HL-60/S4 treated with retinoic acid at 250 ng/mL for 4 days and 3 days (cell line): ENCODE data around the gene VTI1A.
"Not testable (repeated sequence)": the region's sequence is repeated elsewhere in the genome, so short reads cannot be mapped to it uniquely, and the experiment has no call there.

Experiments
- in situ Hi-C: fragments of 300-500 bp; cut with MboI; formaldehyde crosslinking; loops from 2 replicates; pipeline ENCODE4 v1.7.0; 2022; ENCODE audit warnings: low sequenced_read_pairs

The VTI1A gene

DNA sequence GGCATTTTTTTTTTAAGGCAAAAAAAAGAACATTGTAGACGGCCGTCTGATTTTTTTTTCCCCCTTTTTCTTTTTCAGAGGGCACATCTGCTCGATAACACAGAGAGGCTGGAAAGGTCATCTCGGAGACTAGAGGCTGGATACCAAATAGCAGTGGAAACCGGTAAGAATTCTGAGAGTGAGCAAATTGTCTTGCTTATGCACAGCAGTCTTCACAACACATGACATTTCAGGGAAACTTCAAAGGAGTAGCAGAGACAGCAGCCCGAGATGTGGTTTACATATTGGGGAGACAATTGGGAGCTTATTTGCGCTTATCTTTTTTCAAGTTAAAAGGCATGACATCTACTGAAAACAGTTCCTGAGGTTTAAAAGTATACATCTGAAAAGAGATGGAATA lies 91.2 kb downstream of the VTI1A start:
- in situ Hi-C loops = no loop called here

DNA sequence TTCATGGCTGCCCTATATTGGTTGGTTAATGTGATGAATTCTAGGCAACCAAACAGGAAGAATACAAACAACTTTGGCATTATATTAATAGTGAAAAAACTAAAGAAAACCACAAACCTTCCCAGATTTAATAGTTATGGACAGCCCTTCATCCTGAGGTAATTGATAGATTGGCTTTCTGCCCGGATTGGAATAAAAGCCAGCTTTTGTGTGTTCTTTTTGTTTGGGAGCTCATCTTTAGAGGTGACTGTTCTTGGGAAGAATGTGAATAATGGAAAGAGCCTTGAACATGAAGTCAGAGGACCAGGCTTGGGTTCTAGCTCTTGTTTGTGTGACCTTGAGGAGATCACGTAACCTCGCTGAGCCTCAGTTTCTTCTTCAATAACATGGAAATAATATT lies 92.3 kb downstream of the VTI1A start:
- in situ Hi-C loops = no loop called here

DNA sequence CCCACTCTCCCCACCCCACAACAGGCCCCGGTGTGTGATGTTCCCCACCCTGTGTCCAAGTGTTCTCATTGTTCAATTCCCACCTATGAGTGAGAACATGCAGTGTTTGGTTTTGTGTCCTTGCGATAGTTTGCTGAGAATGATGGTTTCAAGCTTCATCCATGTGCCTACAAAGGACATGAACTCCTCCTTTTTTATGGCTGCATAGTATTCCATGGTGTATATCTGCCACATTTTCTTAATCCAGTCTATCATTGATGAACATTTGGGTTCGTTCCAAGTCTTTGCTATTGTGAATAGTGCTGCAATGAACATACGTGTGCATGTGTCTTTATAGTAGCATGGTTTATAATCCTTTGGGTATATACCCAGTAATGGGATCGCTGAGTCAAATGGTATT lies 95.8 kb downstream of the VTI1A start:
- in situ Hi-C loops = not testable (repeated sequence)

DNA sequence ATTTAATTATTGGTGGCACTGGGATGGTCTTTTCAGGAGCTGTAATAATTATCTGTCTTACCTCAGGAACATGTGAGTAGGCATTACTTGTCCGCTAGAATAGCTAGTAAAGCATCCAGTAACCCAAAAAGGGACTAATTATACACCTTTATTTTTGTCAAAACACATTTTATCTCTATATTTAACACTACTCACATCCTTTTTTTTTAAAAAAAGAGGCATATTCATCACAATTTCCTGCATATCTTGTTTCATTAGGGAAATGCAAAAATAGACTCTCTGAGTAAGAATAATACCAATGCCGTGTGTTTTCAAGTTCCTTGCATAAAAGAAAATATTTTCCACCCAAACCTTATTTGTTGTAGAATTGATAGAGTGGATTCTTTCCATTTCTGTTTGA lies 99.5 kb downstream of the VTI1A start:
- in situ Hi-C loops = no loop called here

DNA sequence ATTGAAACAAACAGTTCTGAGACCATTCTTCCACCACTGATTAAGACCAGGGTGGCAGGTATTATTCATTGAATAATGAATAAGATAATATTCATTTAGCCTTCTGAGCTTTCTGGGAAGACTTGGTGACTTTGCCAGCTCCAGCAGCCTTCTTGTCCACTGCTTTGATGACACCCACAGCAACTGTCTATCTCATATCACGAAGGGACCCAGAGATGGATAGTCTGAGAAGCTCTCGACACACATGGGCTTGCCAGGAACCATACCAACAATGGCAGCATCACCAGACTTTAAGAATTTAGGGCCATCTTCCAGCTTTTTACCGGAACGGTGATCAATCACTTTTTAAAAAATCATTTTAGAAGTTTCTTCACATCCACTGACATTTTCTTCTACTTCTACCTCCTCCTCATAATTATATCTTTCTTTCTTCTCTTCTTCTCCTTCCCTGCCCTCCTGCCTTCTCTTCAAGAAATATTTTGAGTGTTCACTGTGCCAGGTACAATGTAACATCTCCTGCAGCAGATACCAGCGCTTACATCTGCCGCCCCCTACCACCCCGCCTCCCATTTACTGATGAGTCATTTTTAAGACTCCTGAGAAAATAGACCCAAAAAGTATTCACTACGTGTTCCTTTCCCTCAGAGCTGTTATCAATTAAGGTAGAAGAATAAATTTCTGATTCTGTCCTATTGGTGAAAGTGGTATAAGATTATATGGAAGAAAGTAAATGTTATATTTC lies 101.7 kb downstream of the VTI1A start:
- in situ Hi-C loops = no loop called here

DNA sequence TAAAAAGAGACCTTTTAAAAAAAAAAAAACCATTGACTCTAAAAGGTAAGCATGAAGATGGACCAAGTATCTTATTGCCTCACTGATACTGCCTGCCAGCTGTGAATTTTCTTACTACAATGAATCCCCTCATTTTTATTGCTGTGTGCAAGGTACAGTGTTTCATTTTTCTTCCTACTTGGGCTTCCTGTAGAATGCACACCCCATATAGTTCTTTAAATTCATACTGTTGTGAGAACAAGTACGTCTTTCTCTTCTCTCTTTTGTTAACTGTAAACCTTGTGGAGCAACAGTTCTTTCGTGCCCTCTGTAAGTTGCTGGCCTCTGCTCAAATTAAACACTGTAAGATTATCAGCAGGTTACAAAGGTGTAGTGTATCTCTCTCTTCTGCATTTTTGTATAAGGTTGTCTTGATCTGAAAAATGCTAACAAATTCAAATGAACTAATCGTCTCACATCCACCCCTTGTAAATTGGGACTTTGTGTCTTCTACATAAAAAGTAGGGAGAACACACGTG lies 105.6 kb downstream of the VTI1A start:
- in situ Hi-C loops = no loop called here

DNA sequence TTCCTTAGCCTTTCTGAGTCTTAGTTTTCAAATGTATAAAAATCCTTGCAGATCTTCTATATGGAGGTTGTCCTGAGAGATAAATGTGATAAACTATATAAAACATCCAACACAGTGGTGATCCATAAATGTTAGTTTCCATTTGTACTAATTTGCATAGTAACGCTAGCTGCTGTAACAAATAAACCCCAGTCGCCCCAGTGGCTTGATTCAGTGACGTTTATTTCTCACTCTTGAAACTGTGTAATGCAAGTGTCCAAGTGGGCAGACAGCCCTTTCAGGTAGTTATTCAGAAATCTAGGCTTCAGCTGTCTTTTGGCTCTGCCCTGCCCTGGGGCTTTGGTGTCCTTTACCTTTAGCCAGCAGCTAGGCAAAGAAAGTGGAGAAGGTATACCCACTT lies 106.3 kb downstream of the VTI1A start:
- in situ Hi-C loops = no loop called here

DNA sequence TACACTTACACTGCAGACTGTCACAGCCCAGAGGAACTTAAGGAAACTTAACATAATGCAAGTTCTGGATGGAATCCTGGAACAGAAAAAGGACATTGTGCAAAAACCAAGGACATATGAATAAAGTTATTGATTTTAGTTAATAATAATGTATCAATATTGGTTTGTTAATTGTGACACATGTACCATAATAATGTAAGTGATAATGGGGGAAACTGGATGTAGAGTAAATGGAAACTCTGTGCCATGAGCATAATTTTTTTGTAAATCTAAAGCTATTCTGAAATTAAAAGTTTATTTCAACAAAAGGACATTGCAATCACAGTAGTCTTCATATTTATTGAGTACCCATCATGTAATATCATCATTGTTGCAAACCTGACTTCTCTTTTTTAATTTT lies 107.2 kb downstream of the VTI1A start:
- in situ Hi-C loops = no loop called here

DNA sequence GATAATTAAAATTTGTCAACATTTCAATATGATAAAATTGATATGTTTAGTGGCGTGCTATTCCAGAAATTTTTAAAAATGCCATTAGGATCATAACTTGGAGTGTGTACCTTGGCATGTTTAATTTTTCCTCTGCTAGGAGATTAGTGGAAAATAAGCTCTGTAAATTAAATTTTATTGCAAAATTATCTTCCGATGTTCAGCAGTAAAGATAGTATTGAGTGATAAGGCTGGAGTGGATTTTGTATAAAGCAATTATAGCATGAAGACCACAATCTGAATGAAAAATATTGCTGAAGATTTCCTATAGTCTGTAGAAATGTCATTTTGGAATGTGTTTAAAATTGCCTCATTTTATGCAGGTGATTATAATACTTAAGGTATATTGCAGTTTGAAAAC lies 110.2 kb downstream of the VTI1A start:
- in situ Hi-C loops = no loop called here

DNA sequence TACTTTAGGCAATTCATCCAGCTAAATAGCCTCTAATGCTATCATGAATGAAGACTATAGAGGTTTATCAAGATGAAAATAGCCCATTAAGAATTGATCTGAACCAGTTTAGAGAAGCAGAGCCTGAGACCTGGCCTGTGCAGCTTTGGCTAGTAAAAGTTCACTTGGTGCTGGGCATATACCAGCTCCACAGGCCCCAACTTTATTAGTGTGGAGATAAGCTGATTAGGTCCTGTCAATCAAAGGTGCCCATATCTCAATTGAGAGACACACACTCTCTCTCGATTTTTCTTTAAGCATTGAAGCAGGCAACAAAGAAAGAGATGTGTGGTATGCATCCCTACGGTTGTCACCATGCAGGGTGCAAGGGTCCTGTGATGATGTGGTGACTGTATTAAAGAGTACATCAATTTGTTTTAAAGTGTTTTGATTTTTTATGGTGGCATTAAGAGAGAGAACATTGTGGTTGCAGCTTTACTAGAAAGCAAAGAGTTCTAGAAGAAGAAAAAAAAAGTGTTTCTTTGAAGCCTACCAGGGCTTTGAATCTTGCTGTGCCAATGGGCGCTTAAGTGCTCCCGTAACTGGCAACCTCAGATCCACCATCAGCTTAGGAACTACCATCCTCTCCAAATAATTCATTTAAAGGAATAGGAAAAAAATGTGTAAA lies 111.6 kb downstream of the VTI1A start:
- in situ Hi-C loops = no loop called here

DNA sequence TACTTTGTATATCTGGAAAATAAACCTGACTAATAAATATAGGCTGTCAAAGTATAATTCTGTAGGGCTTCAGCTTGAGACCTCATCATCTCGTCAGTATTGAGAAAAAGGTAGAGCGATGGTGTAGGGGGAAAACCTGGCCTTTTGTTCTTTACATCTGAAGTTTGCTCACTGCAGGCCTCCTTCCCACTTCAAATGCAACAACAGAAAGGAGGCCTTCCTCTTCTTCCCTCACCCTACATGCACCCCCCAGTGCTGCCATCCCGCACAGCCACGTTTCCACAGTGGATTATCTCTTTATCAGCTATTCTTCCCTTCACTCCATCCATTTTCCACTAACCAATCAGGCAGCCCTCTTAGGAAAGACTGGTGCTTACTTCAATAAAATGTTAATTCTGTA lies 112.3 kb downstream of the VTI1A start:
- in situ Hi-C loops = no loop called here

DNA sequence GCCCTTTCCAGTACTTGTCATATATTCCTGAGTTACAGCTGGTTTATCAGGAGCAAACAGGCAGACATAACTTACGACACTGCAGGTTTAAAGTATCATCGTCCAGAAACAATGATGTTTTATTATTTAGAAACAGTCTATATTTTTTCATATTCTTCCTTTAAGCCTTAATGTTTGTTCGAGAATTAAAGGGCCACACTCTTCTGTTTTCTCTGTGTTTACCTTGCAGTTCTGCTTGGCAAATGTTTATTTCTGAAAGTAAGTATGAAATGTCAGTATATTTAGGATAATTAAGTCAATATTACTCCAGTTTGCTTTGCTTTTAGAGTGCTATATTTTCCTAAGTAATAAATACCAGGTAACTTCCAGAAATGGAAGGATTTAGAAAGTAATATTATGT lies 115.1 kb downstream of the VTI1A start:
- in situ Hi-C loops = no loop called here

DNA sequence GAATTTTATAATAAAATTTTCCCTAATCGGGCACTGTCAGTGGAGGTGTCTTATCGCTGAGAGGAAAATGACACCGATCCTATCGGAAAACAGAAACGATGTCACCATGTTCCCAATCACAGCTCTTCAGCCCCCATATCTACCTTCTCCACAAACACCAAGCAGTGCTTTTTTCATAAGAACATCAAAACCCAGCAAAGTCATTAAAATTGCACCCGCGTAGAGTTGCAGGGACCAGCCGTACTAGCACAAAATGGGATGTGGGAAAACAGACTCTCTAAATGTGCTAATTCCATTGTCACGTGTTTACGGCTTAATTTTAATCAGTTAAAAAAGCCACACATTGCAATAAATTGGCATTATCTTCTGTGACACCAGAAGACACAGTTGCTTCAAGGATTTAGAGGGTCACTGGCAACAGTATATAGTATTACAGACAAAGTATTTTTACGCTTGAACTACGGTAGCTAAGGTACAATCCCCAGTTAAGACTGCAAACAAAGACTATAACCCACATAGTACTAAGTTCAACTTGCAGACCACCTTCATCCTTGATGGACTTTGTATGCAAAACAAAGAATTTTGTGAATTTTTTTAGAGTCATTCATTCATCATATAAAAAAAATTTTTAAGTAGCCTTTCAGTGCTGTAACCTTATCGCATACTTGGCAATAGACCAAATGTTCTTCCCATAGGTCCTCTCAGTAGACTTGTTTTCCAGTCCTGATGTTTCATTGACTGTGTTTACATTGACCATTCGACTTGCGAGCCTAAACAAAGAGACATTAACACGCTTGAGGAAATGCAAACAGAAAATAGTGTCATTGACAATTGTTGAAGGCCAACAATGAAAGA lies 116.0 kb downstream of the VTI1A start:
- in situ Hi-C loops = no loop called here

DNA sequence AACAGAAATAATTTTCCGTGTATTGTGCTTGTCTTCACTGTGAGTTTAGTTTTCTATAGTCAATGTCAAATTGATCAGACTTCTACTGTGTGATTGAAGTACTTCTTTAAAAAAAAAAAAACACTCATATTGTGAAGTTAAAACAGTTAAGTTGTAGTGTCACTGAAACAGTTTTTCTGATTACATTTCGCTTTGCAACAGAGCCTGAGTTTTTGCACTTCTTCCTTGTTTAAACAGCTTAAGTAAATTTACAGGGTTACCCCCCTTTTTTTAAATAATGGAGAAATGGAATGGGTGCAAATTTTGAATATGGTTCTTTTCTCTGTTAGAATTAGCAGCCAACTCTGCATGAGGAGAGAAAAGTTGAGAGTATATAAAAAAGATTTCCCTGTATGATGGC lies 117.3 kb downstream of the VTI1A start:
- in situ Hi-C loops = no loop called here

DNA sequence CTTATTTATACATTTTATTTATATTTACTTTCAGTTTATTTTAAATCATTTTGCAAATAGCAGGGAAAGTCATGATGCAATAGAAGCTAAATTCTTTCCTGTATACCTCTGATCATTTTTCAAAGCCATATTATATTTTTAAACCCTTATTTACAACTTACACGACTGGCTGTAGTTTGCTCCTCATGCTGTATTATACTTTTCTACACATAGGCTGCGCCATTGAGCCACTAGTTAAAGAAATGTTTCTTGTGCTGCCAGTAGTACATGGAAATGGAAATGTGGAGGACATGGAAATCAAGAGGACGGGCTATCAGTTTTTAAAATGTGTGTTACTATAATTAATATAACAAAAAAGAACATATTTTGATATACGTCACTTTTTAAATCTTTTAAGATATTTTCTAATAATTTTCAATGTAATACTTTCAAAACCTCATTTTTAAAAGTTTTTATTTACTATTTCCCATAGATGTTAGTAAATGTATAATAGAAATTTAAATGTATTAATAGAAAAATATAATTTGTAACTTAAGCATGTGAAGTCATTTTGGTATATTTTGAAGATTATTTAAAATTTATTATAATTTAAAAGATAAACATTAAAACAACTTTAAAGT lies 118.5 kb downstream of the VTI1A start:
- in situ Hi-C loops = no loop called here

DNA sequence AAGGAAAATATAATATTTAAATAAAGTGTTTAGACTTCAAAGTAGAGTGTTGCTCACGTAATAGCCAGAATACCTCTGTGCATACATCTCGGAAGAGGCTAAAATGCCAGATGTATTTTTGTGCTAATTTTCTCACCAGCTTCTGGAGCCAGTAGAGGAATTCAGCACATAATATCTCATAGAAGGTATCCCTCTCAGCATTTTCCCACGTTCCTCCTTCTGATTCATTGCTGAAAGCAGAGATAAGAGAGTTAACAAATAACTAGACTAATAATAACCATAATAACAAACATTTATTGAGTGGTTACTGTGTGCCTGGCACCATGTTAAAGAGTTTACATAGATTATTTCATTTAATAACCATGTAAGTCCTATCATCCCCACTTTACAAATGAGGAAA lies 123.6 kb downstream of the VTI1A start:
- in situ Hi-C loops = no loop called here

DNA sequence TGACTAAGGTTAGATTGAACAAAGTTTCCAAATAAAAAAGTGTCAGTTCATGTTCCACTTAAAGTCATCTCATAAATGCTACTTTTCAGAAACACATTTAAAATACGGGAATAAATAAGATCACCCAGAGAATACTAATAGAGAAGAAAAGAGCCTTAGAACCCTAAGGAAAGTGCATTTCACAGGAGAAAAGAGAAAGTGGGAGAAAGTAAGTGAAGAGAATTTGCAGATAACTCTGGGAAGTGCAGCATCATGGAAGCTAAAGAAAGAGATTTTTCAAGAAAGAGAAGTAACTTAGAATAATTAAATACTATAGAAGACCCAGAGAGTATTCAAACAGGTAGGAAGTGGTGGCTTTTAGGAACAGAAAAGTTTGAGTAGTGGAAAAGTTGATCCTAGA lies 132.6 kb downstream of the VTI1A start:
- in situ Hi-C loops = no loop called here

DNA sequence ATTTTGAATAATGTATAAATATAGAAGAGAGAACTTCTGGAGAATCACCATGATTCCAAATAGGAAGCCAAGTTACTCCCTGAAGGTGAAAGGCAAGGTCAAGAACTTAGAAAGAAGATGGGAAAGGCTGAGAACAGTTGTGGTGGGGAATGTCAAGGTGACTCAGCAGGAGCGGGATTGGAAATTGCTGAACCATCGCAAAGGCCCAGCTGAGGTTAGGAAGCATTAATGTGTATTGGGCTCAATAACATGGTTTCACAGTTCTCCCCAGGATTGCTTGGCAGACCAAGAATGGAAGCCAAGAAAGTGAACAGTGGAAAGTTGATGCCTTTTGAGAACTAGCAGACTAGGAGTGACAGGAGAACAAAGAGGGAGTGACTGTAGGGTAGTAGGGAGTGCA lies 133.3 kb downstream of the VTI1A start:
- in situ Hi-C loops = no loop called here

DNA sequence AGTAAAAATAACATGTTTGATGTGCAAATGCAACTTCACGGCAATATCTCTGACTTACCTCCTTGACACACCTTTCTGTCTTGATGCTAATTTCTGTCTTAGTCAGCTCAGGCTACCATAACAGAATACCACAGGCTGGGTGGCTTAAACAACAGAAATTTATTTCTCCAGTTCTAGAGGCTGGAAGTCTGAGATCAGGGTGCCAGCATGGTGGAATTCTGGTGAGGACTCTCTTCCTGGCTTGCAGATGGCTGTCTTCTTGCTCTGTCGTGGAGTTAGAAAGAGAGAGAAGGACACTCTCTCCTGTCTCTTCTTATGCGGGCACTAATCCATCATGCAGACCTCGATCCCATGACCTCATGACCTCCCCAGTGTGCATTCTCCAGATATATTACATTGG lies 134.9 kb downstream of the VTI1A start:
- in situ Hi-C loops = no loop called here

DNA sequence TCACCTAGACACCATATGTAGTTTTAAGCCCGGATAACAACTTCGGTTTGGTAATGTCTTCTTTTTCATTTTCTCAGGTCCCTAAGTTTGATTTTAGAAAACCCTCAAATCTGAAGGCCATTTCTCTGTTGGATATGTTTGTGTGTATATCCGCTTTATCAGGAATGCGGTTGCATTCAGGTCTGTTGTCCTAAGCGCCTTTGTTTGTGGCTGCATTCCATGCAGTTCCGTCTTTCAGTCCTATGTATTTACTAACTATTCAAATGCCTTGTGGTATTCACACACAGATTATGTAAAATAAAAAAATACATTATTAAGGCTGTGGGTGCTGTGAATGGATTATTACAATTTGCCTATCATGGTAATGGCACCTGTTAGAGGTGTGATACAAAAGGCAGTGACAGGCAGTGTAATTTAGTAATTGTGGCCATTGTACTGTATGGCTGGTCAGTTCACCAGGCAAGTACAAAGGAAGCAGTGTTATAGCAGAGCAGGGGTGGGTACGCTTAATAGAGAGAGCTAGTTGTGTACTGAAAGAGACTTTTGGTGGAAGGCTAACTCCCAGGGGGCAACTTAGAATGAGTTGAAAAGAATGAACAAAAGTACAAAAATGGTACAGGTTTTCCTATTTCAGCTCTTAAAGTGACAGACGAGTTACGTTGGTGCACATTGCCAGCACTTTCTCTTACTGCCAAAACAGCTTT lies 136.4 kb downstream of the VTI1A start:
- in situ Hi-C loops = no loop called here

DNA sequence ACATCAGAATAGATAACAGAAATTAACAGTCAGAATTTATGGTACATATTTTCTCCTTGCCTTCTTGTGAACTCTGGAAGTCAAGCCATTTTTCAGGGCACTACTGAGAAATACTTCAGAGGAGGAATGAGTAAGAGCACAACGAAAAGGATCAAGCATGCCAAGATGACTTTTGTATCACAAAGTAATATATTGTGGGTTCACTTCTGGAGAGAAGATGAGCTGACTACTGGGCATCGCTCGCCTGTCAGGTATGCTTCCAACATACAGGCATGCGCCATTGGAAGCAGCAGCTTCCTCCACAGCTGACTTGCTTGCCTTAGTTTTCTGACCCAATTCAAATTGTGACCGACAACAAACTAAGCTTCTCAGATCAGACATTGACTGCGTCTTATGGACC lies 137.3 kb downstream of the VTI1A start:
- in situ Hi-C loops = no loop called here
